NCI-H748 treated with DMSO at 0.1 percent for 48 hours (cell line): ENCODE measurements around the gene SLC24A3.
A peak's percentile ranks its signal among the peaks of the same experiment; 100 is the strongest.

Experiments
- DNase-seq: peaks from one replicate; lab custom pipeline; 2025; lab: John Stamatoyannopoulos, UW

The SLC24A3 gene

GRCh38 chr20:19457611-19458010 is 245.2 kb downstream of the SLC24A3 start:
- no peak for DNase-seq

DNA sequence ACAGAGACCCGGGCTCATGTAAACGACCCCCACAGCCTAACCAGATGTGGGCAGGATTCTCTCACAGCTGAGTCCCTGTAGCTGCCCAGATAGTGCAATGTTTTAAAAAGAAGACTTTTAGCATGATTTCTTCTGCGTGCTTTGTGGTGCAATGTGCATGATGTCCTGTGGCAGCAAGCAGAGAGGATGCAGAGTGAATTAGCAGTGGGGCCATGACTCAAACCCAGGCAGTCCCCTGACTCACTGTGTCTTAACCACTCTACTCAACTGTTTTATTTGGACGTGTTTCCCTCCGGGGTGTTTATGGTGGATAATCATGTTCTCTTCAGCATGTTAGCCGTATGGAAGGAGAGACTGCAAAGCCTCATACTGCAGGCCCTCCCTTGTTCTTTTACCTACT is 247.9 kb downstream of the SLC24A3 start:
- no peak for DNase-seq

- DNase-seq, result no peak
Measured at GRCh38 chr20:19462491-19462890, 250.0 kb downstream of the SLC24A3 start.

DNA sequence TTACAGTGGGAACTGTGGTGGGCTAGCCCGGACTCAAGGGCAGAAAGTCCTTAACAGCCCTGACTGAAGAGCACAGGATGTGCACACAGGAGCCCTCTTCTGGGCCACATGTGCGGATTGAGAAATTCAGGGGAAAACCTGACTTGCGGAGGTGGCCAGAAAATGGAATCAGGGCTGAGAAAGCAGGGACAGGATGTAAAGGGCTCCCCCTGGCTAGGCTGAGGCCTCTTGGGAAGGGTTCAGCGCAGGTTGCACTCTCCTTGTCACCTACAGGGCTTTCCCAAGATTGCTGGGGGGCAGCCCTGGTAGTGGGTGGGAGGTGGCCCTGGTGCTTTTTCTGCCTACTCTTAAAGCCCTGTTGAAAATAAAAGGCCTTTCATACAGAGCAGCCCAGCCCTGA is 251.2 kb downstream of the SLC24A3 start:
- no peak for DNase-seq

GRCh38 chr20:19465536-19465935 is 253.1 kb downstream of the SLC24A3 start:
- no peak for DNase-seq

DNA sequence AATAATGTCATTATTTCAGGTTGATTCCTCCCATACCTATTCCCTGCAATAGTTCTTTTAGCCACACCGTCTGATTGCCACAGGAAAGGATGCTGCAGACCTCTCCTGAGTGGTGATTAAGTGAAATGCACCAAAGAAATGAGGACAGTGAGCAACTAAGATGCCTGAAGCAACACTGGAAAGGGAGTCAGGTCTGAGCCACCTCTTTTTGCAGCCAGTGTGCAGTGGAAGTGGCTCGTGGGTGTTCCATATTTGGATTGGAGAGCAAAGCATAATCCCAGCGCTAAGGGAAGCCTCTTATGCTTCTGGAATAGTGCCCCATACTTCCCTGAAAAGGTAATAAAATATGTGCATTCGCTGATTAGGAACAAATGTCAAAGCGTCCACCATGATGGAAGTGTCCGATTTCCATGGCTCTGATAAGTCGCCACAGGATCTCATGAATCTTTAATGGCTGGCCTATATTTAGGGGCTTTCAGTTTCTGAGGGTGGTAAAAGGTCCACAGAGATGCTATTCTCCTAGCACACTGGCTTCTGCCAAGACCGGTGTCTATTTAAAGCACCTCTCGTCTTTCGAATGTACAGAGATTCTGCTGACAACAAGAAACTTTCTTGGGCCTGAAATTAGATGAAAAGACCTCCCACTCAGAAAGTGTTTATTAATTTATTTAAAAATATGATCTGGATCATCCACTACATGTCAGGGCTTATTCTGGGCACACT is 253.9 kb downstream of the SLC24A3 start:
- no peak for DNase-seq

DNA sequence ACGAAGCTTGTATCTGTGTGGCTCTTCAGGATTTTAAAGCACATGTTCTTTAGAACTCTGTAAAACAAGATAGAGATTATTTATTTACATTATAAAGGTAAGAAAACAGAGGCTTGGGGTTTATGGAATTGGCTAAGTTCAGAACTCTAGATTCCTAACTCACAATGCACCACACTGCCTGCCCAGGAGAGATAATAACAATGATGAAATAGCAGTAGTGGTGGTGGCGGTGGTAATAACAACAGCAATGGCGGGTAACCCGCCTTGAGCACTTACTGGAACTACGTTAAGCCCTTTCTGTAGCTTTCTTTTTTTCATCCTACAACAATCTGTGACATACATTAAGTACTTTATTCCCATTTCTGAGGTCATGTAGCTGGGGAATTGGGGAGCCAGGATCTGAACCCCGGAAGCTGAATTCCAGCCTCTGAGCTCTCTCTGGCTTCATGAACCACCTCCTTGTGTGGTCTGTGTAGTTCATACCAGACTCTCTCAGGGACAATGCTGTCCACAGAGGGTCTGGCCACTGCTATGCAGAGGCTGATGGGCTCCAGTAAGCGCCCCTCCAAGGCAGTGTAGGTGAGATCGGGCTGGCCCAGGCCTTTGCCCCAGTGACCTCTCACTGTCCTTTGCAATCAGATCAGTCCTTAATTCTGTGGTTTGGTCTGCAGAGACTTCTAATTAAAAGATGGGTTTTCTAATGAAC is 260.9 kb downstream of the SLC24A3 start:
- no peak for DNase-seq

DNA sequence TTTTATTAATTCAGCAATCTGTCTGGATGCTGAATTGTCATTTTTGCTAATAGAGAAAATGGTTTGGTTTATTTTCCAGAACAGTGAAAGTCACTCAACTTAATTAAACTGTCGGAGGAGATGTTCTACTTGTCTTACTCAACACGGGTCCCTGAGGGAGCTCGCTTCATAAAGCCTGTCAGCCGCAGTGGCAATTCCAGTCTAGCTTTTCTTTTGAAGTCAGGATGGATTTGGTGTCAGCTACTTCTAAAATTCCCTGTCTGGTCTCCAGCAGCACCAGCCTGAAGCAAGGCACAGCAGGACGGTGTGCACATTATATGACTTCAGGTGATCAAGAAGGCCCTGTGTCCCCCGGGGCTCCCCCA is 261.5 kb downstream of the SLC24A3 start:
- DNase-seq, result no peak

GRCh38 chr20:19478320-19478895 is 266.0 kb downstream of the SLC24A3 start:
- DNase-seq, result no peak

- DNase-seq, result no peak
Measured at GRCh38 chr20:19482726-19483125, 270.3 kb downstream of the SLC24A3 start.

DNA sequence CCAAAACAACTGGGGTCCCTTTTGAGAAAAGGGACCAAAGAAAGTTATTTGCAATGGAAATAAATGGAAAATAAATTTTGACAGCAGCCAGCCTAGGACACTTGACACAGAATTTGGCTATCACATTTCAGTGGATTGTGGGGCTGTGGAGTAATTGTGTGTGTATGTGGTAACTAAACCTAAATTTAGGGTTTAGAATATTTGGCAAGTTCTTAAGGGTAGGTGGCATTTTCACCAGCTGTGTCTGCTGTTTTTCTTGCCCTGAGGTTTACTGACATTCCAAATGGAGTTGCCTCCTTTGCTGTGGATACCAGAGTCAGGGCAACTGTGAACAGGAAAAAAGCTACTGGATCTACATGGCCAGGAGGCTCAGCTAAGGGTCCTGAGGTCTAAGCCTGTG is 270.9 kb downstream of the SLC24A3 start:
- DNase-seq, result no peak

DNA sequence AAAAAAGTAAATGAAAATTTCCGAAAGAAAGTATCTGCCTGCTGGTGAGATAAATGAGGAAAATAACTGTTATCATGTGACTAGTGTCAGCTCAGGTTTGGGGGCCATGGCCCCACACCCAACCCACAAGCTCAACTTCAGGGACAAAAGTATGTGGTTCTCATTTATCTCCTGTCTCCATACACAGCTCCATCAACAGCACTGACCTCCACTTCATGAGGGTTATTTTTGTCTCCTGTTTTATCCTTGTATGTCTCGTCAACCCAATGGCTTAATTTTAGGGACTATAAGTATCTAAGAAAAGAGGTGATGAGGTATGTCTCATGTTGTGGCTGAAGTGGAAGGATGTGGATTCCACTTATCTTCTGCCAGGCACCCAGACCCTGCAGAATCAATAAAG is 274.0 kb downstream of the SLC24A3 start:
- no peak for DNase-seq

DNA sequence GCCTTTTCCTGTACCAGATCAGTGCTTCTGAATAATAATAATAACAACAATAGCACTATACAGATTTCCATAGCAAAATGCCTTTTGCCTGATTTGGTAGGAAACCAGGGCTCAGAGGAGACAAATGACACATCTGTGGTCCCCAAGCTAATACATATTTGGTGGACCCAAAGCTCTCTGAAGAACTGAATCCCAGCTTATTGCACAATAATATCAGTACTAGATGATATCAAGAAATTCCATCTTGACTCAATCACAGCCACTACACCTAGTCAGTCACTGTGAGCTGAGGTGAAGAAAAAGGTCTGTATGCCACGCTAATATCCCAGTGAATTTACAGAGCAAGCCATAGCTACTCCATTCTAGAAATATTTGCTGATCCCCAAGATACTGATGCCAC is 275.0 kb downstream of the SLC24A3 start:
- DNase-seq, result no peak

- no peak for DNase-seq
Measured at GRCh38 chr20:19491241-19491640, 278.8 kb downstream of the SLC24A3 start.

GRCh38 chr20:19492116-19492515 is 279.7 kb downstream of the SLC24A3 start:
- DNase-seq, result no peak

- DNase-seq, result peak; percentile 38
Measured at GRCh38 chr20:19492687-19493336, 280.4 kb downstream of the SLC24A3 start.

- DNase-seq, result no peak
Measured at GRCh38 chr20:19493794-19494495, 281.5 kb downstream of the SLC24A3 start.

DNA sequence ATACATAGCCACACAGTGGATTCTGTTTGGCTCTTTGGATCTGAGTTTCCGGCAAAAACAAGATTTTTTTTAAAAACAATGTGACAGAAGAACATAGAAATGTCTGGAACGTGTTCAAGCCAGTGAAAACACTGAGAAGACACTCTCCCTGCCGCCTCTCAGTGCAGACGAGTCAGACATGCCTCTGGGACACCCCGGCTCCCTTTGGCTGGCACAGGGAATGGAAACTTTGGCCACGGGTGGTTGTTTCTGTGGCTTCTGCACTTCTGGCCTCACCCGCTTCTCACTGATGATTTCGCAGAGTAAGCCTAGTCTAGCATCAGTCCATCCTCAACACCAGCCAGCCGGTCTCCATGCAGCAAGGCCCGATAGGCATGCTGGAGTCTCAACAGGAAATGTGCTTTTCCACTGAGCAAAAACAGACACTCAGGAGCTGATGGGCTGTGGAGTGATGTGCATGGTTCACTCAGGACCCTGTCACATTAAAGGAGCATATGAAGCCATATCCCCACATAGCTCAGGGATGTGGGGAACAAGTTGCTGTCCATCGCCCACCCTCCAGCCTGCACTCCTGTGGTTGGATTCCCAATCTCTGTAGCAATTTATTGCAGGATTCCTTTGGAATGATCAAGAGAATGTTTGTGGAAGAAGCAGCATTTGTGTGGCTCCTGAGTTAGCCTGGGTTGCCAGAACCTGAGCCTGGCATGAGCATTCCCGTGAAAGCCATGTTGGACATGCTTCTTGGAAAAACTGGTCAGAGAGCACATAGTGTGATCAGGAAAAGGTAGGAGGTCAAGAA is 283.7 kb downstream of the SLC24A3 start:
- no peak for DNase-seq

DNA sequence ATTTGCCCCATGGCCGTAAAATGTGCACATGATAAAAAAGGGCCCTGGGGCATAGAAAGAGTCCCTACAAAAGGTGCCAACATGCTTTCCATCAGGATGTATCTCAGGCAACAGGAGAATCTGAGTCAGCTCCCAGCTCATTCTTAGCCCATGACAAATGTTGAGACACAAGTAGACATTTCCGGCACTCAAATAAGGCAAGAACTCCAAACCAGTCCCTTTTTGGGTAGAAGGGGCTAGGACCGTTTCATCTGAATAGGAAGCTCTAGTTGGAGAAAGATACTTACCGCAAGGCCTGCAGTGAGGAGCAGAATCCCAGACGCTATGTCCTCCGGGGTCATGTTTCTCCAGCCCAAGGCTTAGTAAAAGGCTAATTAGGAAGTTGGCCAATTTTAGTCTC is 284.6 kb downstream of the SLC24A3 start:
- DNase-seq, result no peak

DNA sequence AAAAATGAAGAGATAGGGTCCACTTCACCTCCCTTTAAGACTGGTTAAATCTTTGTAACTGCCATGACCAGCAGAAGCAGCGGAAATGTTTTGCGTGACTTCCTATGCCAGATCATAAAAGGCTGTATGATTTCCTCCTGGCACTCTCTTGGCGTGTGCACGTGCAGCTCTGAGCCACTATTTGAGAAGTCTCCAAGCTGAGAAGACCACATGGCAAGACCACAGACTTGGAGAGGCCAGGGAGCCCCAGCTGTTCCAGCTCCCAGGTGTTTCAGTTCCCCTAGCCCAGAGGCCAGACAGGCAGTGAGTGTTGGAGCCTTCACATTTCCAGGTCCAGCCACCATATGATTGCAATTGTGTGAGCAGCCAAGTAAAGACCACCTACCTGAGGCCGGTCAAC is 286.3 kb downstream of the SLC24A3 start:
- DNase-seq, result no peak

DNA sequence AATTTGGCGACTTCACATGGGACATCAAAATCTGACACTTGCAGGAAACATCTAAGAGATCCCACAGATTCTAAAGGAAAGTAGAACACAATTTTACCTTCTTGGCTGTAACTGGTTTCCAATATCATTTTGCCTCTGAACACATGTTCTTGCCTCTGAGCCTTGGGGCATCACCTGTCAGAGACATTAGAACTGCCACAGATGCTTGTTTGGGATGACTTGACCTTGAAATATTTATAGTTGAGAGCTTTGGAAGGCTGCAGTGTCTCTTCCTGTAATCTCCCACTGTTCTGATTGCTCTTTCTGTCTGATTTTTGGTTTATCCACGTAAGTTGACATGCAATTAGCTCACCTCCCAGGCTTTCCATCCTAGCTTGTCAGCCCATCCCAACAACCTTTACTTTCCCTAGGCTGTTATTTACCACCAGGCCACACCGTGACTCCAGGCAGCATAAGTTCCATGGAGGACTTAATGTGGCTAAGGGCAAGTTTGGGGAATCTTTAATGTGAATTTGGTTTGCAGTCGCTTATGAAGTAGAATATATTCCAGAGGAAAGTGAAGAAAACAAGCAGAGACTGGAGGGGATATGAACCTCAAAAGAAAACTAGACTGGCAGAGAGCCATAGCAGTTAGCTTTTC is 289.2 kb downstream of the SLC24A3 start:
- no peak for DNase-seq
